ENCODE data around the gene PCNX2.

Gene PCNX2, protein sequence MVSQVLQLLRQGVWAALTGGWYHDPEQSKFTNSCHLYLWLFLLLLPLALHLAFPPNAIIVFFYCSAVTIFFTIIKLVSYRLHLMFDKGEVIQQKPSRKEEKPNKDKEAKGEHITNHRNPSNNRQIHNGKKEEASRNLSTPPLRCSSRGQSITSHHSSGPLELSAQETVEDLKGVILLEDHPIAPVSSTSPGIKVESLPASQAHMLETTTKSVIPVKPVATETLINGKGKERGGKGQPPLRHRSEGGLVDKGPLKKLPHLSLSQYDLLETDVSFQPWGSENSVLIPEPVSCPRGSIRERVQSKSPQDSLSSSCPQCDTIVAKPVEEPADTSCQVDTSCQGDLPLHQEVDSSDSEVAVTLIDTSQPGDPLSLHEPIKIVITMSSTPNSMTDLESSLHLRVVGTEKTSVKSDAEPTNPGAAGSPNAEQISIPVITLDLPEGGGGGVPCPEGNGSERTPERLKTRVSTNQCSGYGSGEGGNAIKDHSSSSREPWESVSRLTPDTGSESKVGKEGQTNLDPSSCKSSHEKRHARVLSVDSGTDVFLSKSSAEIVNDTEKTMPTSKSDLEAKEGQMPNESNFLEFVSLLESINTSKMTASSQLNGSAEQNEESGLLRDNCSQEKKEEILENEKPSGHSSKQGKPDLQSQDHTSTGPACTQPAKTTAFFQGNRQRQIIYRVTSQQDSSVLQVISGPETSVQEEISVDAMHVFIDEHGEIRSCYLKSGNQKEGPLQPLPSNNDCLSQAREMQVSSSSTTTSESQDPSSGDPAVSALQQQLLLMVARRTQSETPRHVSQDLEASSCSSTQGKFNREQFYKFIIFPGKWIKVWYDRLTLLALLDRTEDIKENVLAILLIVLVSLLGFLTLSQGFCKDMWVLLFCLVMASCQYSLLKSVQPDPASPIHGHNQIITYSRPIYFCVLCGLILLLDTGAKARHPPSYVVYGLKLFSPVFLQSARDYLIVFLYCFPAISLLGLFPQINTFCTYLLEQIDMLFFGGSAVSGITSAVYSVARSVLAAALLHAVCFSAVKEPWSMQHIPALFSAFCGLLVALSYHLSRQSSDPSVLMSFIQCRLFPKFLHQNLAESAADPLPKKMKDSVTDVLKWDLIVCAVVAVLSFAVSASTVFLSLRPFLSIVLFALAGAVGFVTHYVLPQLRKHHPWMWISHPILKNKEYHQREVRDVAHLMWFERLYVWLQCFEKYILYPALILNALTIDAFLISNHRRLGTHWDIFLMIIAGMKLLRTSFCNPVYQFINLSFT (N-terminal part only)

DNA sequence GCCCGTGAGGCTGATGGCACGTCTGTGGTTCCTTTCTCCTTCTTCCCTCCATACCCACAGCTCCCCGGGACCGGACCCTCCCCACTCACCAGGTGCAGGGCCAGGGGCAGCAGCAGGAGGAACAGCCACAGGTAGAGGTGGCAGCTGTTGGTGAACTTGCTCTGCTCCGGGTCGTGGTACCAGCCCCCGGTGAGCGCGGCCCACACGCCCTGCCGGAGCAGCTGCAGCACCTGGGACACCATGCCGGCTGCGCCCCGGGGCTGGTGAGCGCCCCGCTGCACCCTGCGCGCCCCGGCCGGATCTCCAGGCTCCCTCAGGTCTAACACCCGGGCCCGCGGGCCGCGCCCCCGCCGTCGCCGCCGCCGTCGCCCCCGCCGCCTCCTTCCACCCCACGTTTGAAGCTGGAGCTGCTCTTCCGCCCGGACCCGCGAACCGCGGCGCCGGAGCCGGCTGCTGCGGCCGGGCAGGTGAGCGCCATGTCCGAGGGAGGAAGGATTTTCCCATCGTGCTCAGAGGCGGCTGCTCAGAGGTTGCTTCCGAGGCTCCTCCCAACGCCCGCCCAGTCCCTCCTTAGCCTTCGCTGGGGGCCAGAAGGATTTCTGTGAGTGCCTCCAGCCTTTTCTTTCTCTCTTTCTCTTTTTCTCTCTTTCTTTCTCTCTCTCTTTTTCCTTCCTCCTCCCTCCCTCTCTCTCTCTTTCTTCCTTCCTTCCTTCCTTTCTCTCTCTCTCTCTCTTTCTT is at the start of gene PCNX2:
Gene PCNX2, minus strand, starts transcription at position 489 of the 738 bp plus-strand sequence. Its CDS starts 247 bp downstream, at position 242.
- peak within 1 kb of the TSS; percentile 77 for H3K4me3 ChIP-seq (ENCODE audit: low read depth, low read length)
- DNase-seq (ENCODE audit: low read depth, low spot score): peak; percentile 50
- in situ Hi-C loops (cut with HindIII; ENCODE audit: low sequenced_read_pairs): no loop called here
- TF ChIP-seq CTCF (IDR thresholded peaks at IDR 0.05; ENCODE audit: low read depth, low read length): no peak

- TF ChIP-seq CTCF (IDR thresholded peaks at IDR 0.05; ENCODE audit: low read depth, low read length): no peak
- in situ Hi-C loops (cut with HindIII; ENCODE audit: low sequenced_read_pairs): no loop called here
- no peak overlapping the region for H3K4me3 ChIP-seq (ENCODE audit: low read depth, low read length)
- DNase-seq (ENCODE audit: low read depth, low spot score): no peak
Measured at GRCh38 chr1:233343262-233343661, 47.7 kb upstream of the PCNX2 start.

GRCh38 chr1:233342086-233342485 is 46.6 kb upstream of the PCNX2 start:
- no peak for TF ChIP-seq CTCF (IDR thresholded peaks at IDR 0.05; ENCODE audit: low read depth, low read length)
- no peak for DNase-seq (ENCODE audit: low read depth, low spot score)
- in situ Hi-C loops (cut with HindIII; ENCODE audit: low sequenced_read_pairs): no loop called here
- no peak overlapping the region for H3K4me3 ChIP-seq (ENCODE audit: low read depth, low read length)

GRCh38 chr1:233340966-233341516 is 45.5 kb upstream of the PCNX2 start:
- no peak for TF ChIP-seq CTCF (IDR thresholded peaks at IDR 0.05; ENCODE audit: low read depth, low read length)
- no peak overlapping the region for H3K4me3 ChIP-seq (ENCODE audit: low read depth, low read length)
- no peak for DNase-seq (ENCODE audit: low read depth, low spot score)
- in situ Hi-C loops (cut with HindIII; ENCODE audit: low sequenced_read_pairs): no loop called here

GRCh38 chr1:233340031-233340555 is 44.6 kb upstream of the PCNX2 start:
- no peak overlapping the region for H3K4me3 ChIP-seq (ENCODE audit: low read depth, low read length)
- in situ Hi-C loops (cut with HindIII; ENCODE audit: low sequenced_read_pairs): no loop called here
- TF ChIP-seq CTCF (IDR thresholded peaks at IDR 0.05; ENCODE audit: low read depth, low read length): no peak
- no peak for DNase-seq (ENCODE audit: low read depth, low spot score)
